ENCODE data around the gene CCNG2.

The CCNG2 gene

DNA sequence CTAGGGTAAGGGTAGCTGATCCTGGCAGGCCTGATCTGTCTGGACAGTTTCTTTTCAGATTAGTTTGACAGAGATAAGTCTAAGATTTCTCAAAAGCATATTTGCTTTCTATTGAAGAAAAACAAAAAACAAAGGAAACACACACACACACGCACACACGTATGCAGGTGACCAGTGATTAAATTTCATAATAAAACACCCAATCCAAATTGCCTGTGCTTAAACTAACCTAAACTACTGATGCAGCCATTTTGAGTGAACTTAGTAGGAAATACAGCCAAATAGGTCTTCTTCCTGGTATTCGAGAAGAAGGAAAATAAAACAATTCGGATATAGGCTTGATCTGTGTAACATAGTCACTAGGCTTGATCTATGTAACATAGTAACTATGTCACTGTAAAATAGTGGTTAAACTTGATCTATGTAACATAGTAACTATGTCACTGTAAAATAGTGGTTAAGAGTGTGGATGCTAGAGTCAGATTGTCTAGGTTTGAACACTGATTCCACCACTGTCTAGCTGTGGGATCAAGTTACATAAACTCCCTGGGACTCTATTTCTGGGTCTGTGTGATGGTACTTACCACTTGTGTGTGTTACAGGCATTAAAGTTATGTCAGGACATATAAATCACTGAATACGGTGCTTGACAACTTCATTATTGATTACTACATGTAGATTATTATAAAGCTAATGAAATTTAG lies 9.8 kb upstream of the CCNG2 start:
- DNase-seq (ENCODE audit: low spot score), result no peak

DNA sequence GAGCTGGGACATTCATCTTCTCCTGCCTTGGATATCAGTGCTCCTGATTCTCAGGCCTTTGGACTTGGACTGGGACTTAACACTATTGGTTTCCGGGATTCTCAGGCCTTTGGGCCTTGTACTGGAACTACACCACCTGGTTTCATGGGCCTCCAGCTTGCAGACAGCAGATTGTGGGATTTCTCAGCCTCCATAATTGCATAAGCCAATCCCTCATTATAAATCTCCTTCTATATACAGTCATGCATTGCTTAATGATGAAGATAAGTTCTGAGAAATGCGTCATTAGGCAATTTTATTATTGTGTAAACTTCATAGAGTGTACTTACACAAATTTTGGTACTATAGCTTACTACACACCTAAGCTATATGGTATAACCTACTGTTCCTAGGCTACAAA lies 8.9 kb upstream of the CCNG2 start:
- DNase-seq (ENCODE audit: low spot score), result no peak

DNA sequence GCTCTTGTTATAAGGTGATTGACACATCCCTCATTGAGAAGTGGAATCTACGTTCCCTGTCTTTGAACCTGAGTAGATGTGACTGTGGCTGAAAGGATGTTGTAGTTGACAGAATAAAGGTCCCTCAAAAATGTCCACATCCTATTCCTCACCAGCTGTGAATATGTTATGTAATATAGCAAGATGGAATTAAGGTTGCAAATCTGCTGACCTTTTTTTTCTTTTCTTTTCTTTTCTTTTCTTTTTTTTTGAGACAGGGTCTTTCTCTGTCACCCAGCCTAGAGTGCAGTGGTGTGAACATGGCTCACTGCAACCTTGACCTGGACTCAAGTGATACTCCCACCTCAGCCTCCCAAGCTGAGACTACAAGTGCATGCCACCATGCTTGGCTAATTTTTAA lies 7.2 kb upstream of the CCNG2 start:
- DNase-seq (ENCODE audit: low spot score), result no peak

DNA sequence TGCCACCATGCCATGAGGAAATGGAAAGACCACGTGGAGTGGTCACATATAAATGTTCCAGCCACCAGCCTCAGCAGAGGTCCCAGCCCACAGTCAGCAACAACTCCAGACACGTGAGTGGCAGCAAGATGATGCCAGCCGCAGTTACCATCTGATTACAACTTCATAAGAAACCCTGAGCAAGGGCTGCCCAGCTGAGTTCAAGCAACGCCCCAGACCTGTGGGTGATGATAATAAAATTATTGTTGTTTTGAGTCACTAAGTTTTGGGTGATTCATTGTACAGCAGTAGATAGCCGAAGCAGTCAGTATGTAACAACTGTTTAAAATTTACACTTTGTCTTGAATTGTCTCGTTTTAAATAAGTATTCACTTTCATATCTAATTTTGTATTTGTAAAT lies 5.8 kb upstream of the CCNG2 start:
- DNase-seq (ENCODE audit: low spot score), result no peak

DNA sequence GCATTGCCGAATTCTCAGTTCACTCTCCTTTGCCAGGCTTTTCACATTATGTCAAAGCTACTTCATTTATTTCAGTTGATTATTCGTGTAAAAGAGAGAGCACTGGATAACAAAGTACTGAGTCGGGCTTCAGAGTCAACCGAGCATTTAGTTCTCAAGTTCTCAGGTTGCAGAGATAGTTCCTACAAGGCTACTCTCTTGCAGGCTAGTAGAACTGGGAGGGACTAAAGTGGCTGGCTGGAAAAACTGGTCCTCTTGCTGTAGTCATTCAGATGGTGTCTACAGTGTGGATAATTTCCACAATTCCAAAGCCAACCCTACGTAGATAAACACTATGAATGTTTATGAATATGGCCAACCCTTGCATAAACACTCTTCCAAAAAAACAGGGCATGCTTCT lies 4.6 kb upstream of the CCNG2 start:
- DNase-seq (ENCODE audit: low spot score), result no peak

DNA sequence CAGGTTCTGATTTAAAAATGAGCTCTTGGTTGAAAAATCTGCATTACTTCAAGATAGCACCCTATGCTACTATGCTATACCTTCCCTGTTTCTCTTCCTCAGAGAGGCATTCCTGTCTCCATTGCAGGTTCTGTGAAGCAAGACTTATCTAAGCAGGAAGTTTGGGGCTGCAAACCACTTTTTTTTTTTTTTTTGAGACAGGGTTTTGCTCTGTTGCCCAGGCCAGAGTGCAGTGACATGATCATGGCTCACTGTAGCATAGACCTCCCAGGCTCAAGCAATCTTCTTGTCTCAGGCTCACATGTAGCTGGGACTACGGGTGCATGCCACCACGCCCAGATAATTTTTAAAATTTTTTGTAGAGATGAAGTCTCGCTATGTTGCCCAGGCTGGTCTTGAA lies 4.0 kb upstream of the CCNG2 start:
- DNase-seq (ENCODE audit: low spot score), result no peak

DNA sequence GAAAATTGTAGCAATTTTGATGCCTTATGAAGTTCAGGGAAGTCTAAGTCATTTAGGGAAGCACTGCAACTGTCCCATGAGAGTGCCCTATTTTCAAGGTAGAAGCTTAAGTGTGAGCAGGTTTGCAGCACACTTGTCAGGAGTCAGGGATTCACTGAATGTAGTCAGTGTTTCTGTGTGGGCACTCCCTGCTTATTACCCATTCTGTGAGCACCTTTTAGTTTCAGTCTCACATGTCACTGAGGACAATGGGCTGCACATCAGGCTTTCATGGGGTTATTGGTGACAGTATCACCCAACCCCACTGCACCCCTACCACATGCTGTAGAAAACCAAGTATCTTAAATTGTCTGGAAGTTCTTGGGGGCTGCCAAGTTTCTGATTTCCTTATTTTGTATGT lies 2.9 kb upstream of the CCNG2 start:
- DNase-seq (ENCODE audit: low spot score), result no peak

DNA sequence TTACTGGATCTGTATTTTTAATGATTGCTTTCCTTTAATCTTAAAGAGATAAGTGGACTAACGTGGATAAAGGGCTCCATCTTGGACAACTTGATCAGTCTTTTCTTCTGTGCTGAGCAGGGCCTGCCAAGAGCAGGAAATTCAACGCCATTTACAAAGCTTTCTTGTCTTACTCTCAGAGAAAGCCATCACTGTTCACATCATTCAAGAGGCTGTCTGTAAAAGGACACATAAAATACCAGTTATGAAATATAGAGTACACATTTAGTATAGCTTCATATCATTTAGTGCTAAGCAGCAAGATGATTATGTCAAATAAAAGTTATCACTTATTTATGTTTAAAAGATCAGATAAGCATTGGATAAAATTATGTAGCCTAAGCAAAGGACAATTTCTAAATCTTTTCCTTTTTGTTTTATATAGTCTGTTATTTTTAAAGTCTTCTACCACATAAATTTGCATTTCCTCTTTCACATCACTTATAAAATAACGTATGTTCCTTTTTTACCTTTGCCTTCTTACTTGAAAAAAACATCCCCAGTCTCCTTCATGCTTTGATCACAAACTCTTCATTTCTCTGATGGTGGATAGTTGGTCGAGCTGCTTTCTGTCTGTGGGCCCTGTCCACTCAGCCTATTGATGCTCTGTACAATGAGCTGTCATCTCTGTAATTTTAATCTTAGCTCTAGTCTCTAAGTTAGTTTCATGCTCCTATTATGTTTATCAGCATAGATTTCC lies 2.1 kb upstream of the CCNG2 start:
- DNase-seq (ENCODE audit: low spot score), result no peak

DNA sequence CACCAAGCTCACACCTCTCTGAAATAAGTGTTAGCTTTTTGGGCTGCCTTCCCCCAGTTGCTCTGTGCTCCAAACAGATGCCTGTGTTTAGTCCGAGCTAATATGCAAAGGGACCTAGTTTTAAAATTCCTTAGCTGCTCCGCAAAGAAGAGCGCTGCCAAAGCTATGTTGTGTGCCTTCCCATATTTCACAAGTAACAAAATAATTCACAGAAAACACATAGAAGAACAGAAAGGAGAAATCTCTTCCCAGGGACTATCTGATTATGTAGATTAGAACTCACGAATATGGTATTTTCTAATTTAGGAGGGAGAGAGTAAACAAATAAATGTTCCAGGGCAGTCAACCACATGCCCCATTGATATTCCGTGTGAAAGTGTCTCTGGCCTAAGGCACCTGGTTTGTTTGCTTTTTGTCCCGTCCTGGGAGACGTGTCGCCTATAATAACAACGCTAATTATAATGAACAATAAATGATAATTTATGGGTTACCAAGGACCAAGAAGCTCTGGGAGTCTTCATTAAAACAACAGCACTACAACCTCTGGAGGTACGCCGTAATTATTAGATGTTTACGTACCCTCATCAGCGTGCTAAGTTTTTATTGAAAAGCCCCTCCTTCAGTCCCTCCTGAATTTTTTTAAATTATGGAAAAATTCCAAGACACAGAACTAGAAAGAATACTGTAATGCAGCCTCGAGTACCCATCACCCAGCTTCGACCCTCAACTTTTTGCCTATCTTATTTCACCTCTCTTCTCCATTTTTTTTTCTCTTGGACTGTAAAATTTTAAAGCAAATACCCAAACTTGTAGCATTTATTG lies 1.2 kb upstream of the CCNG2 start:
- DNase-seq (ENCODE audit: low spot score), result no peak

DNA sequence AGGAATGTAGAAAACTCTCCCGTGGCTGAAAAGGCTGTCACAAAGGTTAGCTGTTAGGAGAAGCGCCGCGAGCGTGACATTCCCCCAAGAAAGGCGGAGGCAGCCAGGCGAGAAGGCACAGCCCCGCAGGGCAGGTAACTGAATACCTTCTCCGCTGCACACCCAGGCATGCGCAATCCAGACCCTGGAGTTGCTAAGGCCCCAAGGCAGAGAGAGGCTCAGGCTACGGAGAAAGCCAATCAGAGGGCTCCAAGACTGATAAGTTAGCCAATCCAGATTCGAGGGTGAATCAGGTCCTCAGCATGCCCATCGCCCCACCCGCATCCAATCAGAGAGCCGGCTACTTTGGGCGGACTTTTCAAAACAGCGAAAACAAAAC lies 485 bp upstream of the CCNG2 start:
- DNase-seq (ENCODE audit: low spot score), result peak; percentile 98

DNA sequence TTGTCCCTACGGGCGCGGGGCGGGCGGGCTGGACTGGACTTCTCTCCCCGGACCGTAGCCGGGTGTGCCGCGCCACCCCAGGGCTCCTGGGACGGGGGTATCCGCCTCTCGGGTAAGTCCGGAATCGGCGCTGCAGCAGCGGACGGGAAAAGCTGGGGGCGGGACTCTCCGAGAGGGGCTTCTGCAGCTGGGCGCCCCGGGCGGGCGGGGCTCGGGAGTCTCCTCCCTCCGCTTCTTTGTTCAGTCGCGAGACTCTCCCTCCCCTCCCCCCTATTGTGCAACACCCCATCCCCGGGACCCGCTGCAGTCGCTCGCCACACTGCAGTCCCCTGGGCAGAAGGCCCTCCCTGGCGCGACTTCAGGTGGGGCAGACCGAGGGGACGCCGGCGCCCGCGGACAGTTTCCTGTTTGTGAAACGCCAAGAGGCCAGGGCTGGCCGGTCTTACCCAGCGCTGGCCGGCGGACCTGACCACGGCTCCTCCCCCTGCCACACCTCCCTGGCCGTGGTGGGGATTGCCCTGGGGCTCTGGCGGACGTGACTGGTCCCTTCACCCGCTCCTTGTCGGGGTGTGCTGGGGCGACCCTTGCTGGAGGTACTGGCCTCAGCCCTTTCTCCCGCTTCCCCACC lies 966 bp downstream of the CCNG2 start:
- peak; percentile 91 for DNase-seq (ENCODE audit: low spot score)

DNA sequence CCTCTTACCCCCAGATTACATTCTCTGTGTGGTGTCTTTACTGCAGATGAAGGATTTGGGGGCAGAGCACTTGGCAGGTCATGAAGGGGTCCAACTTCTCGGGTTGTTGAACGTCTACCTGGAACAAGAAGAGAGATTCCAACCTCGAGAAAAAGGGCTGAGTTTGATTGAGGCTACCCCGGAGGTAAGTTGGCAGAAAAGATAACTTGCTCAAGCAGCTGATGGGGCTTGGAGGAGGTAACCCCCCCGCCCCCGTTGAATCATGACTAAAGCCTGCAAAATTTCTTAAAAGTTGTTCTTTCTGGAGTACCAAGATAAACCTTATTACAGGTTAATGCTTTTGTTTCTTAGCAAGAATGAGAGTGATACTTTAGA lies 1.5 kb downstream of the CCNG2 start:
- no peak for DNase-seq (ENCODE audit: low spot score)

DNA sequence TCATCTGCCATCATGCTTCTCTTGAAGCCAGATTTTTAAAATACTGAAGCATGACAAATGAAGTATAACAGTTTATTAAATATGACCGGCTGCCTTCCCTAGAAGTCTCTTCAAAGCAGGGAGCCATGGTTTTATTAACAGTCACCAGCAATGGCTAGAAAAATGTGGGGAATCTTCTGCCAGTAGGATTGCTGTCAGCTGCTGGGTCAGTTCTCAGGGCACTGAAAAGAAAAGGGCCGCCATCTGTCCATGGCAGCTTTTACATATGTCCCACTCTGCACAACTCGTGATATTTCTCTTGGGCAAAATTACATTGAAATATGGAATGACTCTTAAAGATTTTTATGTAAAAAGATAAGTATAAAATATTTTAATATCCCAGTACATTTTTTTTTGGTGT lies 2.8 kb downstream of the CCNG2 start:
- DNase-seq (ENCODE audit: low spot score), result no peak

DNA sequence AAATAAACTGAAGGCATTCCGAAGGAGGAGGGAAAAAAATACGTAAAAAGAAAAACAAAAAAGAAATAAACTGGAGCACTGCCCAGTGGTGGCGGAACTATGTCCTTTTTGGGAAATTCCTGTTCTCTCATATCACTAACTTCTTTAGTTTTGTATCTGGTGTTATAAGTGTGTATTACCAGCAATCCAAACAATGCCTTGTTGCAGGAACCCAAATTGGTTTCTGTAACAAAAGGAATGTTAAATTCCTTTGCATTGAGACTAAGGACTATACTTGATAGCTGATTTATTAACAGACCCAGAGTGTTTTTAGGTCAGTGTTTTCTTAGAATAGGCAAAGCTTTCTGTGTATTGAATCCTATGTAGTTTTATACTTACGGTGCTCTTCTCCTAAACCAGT lies 6.6 kb downstream of the CCNG2 start:
- no peak for DNase-seq (ENCODE audit: low spot score)

DNA sequence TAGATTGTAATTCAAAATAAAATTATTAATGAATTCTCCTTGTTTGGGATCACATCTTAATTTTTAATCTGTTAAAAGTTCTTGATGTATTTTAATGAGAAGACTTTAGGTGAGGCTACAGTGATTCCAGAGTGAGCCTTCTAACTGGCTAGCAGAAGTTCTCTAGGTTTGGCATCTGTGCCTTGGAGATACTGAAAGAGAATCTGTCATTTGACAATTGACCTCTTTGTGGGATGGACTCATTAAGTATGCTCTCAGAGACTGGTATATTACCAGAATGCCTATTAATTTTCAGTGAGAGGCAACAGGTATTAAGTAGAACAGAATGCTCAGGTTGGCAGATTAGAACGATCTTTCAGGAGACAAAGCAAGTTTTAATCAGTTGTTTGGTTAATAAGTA lies 10.2 kb downstream of the CCNG2 start:
- DNase-seq (ENCODE audit: low spot score), result no peak

DNA sequence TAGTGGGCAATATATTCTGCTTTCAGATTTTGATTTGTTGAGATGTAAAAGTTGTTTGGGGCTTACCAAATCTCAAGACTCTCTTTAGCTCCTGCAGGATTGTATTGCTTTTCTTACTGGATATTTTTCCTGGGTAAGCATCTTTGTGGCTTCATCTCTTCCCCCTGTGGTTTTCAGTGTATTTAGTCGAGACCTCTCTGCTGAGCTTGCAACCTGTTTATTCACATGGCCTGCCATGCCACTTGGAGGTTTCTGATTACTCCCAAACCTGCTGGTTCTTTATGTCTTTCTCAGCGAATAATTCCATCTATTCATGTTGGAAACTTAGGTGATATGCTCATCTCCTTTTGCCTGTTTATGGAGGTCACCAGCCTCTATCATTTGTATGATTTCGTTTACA lies 10.9 kb downstream of the CCNG2 start:
- no peak for DNase-seq (ENCODE audit: low spot score)

DNA sequence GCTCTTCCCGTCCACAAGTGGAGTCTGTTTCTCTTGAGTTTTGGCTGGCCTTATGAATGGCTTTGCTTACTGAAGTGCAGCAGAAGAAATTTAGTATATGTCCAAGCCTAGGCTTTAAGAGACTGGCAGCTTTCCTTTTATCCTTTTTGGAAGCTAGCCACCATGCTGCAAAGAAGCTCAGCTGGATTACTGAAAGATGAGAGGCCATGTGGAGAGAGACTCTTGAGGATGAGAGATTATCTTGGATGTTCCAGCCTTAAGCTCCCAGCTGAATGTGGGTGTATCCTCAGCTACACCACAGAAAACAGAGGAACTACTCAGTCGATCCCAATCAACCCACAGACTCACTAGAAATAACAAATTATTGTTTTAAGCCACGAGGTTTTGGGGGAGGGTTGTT lies 12.5 kb downstream of the CCNG2 start:
- no peak for DNase-seq (ENCODE audit: low spot score)

DNA sequence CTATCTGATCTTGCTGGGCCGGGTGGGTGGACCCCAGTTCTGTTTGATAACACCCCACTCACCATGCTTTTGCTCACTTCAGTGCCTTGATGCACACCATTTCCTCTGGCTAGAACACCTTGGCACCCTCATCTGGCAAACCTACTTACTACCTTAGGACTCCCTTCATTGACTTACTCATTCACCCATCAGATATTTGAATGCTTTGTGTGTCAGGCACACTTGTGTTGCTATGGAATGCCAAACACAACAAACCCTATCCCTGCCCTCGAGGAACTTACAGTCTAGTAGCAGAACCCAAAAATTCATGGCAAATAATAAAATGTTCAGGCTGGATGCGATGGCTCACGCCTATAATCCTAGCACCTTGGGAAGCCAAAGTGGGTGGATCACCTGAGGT lies 13.9 kb downstream of the CCNG2 start:
- DNase-seq (ENCODE audit: low spot score), result no peak

DNA sequence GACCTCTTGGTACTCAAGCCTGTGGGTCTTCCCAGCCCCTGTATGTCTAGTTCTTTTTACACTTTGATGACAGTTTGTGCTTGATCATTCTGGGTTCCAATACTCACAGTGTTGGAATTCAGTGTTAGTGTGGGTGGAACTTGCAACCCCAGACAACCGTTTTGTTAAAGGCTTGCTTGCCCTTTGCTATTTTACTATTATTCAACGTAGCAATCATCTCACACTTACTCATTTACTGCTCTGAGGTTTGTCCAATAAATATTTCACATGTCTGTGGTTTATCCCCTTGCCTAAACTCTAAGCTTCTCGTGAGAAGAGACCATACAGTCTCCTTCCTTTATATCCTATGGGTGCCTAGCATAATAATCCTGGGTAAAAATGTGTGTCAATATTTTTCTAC lies 15.3 kb downstream of the CCNG2 start:
- peak; percentile 68 for DNase-seq (ENCODE audit: low spot score)

DNA sequence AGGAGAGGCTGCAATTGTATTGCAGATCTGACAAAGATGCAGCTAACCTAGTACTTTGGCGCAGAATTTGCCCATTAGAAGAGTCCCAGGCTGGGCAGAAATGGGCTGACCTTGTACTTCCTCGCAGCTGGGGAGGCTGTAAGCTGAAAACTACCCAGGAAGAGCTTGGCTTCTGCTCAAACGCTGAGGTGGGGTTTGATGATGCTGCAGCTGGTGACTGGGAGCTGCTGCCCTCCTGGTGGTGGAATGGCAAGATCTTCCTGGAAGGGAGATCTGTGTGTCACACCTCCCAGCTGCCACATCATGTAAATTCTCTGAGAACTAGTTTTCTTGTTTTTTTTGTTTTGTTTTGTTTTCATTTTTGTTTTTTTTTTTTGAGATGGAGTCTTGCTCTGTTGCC lies 17.4 kb downstream of the CCNG2 start:
- no peak for DNase-seq (ENCODE audit: low spot score)

DNA sequence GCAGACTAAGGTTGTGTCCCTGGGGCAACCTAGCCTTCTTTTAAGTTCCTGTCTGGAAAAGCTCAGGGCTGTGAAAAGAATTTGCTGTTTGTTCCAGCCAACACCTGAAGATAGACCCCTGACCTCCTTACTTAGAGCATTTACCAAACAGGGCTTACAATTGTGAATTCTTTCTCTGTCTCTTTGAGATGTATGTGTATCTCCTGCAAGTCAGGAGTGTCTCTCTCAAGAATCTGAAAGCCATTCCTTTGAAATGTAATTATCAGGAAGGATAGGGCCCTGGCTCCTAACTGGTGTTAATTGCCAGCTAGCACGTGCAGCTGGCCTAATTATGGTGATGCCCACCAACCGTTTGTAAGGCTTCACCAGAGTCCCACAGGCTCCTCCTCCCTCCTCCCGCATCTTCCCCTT lies 18.2 kb downstream of the CCNG2 start:
- no peak for DNase-seq (ENCODE audit: low spot score)

DNA sequence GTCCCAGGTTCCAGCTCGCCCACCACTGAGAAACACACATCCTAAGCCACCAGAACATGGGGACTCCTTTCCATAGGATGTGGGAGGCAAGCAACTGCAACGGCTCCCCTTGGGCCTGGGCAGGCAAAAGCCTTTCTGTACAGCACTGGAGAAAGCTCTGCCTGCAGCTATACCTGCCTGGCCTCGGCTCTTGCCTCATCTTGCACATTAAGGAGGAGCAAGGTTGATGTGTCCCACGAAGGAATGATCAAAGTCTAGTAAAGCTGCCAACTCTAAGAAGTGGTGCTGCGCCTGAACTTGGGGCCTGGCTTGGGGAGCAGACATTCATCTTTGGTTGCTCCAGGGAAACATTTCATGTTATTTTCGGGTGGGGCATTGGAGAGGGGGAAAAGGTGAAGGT lies 19.6 kb downstream of the CCNG2 start:
- no peak for DNase-seq (ENCODE audit: low spot score)

DNA sequence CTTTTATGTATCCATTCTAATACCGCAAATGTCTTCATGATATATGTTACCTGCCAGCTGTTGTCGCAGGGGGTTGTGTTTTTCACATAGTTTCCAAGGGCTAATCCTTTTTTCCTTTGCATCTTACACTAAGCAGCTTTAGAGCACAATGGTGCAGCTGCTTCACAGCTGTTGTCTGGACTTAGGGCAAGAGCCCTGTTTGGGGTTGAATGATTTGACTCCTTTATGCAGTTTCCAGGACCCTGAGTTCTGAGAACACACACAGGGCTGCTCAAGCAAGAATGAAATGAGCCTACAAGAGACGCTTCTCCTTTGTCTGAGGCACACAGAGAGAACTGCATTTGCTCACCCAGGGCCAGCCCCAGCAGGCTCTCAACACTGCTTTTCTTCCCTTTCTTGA lies 20.2 kb downstream of the CCNG2 start:
- DNase-seq (ENCODE audit: low spot score), result no peak
